NCI-H1694 (cell line): ENCODE data around the gene MYO18A.
"Not testable (repeated sequence)": the region's sequence is repeated elsewhere in the genome, so short reads cannot be mapped to it uniquely, and the experiment has no call there.

Experiments
- DNase-seq: peaks from one replicate; lab custom pipeline; 2025; lab: John Stamatoyannopoulos, UW

Gene MYO18A

GRCh38 chr17:29196769-29197515 lies 16.7 kb upstream of the MYO18A start:
- DNase-seq: no peak

- DNase-seq: no peak
These were observed 15.4 kb upstream of the MYO18A start for GRCh38 chr17:29195465-29196081.

GRCh38 chr17:29194669-29195068 lies 14.5 kb upstream of the MYO18A start:
- DNase-seq: no peak

- DNase-seq: no peak
These were observed 12.9 kb upstream of the MYO18A start for GRCh38 chr17:29193146-29193545.

GRCh38 chr17:29190592-29191207 lies 10.5 kb upstream of the MYO18A start:
- DNase-seq: no peak

GRCh38 chr17:29190039-29190438 lies 9.8 kb upstream of the MYO18A start:
- DNase-seq: no peak

- no peak for DNase-seq
These were observed 9.2 kb upstream of the MYO18A start for GRCh38 chr17:29189355-29189754.

- no peak for DNase-seq
These were observed 1.0 kb upstream of the MYO18A start for GRCh38 chr17:29181226-29181625.

- DNase-seq: no peak
These were observed 576 bp upstream of the MYO18A start for GRCh38 chr17:29180788-29181160.

GRCh38 chr17:29179232-29180033 lies 765 bp downstream of the MYO18A start:
- peak; percentile 38 for DNase-seq

GRCh38 chr17:29178750-29179231 lies 1.4 kb downstream of the MYO18A start:
- DNase-seq: no peak

- no peak for DNase-seq
These were observed 2.1 kb downstream of the MYO18A start for GRCh38 chr17:29177871-29178749.

- no peak for DNase-seq
These were observed 2.7 kb downstream of the MYO18A start for GRCh38 chr17:29177541-29177870.

GRCh38 chr17:29176558-29177351 lies 3.4 kb downstream of the MYO18A start:
- DNase-seq: no peak

GRCh38 chr17:29175349-29175748 lies 4.8 kb downstream of the MYO18A start:
- no peak for DNase-seq

- DNase-seq: no peak
These were observed 7.6 kb downstream of the MYO18A start for GRCh38 chr17:29172589-29172988.

GRCh38 chr17:29170682-29171081 lies 9.5 kb downstream of the MYO18A start:
- DNase-seq: no peak

- DNase-seq: no peak
These were observed 10.2 kb downstream of the MYO18A start for GRCh38 chr17:29169806-29170591.

- DNase-seq: not testable (repeated sequence)
These were observed 11.5 kb downstream of the MYO18A start for GRCh38 chr17:29168759-29169126.
